ENCODE measurements around the gene RNASEH1. TPM values are rescaled to one million over a fixed set of nuclear protein-coding genes. Genes with fewer than 3 reads are reported as not detected.
A peak's percentile ranks its signal among the peaks of the same experiment; 100 is the strongest.

RNASEH1 gene, protein sequence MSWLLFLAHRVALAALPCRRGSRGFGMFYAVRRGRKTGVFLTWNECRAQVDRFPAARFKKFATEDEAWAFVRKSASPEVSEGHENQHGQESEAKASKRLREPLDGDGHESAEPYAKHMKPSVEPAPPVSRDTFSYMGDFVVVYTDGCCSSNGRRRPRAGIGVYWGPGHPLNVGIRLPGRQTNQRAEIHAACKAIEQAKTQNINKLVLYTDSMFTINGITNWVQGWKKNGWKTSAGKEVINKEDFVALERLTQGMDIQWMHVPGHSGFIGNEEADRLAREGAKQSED
- total RNA-seq (2021; ENCODE audit: unreplicated experiment) (38.2 TPM), Bru-seq, nascent RNA (percentile 94 among the genes with signal in this experiment), BruChase-seq, experiment 1, labeled RNA remaining after a 6-hour chase (percentile 96 among the genes with signal in this experiment), BruChase-seq, experiment 2, labeled RNA remaining after a 2-hour chase (percentile 92 among the genes with signal in this experiment)
- polyA plus RNA-seq (2012): 20.6 and 23.2 TPM in 2 replicates
- long read RNA-seq, transcript RNASEH1-201 (8 exons, 1,887 nt): major isoform, 109 of 137 reads
- long read RNA-seq, partial matches to known transcripts: 0 of 137 reads
- long read RNA-seq, other reads (novel, unspliced or antisense): 26 of 137 reads

DNA sequence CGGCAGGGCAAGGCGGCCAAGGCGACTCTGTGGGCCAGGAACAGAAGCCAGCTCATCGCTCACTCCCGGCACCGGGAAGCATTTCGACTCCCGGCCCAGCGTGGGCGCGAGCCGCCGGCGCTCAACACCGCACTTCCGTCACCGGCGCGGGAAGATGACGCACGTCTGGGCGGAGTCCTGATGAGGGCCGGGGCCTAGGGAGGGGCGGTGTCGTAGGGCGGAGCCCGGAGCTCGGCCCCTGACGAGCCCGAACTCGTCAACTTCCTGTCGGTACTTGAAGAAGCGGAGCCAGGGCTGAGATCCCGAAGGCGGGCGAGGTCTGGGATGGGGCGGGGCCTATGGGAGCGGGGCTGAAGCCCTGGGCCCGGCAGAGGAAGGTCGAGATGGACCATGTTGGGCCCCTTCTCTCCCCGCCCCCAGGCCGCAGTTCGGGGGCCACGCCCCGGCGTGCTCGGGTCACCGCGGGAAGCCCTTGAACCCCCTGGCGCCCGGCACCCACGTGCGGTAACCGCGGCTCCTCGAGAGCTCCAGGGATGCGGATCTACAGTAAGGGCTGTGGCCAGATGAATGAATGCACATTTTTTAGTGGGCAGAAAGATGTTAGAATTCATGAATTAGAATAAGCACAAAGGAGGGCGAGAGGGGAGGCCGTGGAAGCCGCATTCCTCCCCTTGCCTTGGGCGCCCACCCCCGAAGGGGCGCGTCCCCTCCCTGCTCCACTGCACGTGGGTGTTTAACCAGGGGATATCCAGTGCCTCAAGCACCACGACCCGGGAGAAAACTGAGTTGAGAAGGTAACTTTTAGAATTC lies at the start of gene RNASEH1:
RNASEH1 (minus strand) TSS at position 129 of the 810 bp plus-strand sequence; CDS start at position 56, 73 bp downstream.
- RAD21 ChIA-PET (ENCODE audit: low non-redundant PET in 1 of 2, low total read pairs in 2 of 2, uncharacterized antibody in 2 of 2, unreplicated experiment in 2 of 2): no interaction called here
- TSS peak; percentile 79 for BruUV-seq (replicated peaks)
- Histone ChIP-seq H3K27ac (ENCODE audit: low read depth, low read length) (peak within 1 kb of the TSS; percentile 88), H3K4me3 (replicated peaks in 1 of 2; ENCODE audit: low read depth in 1 of 2, low read length in 2 of 2) (peak within 1 kb of the TSS; percentile 84 to 98), H3K9me3 (ENCODE audit: control insufficient read depth in 1 of 2, insufficient read depth in 1 of 2, low read depth in 1 of 2, low read length in 2 of 2) (no peaks in the 10 kb centered on the region), H3K36me3 (ENCODE audit: control insufficient read depth in 1 of 2, insufficient read depth in 2 of 2, low read length in 2 of 2) (peaks cover 14 to 29% of the 10 kb centered on the region in 2 experiments; a peak in 3 of 4 replicates), H4K20me1 (ENCODE audit: insufficient read depth) (no peaks in the 10 kb centered on the region), H3K27me3 (ENCODE audit: insufficient read depth, low read length) (no peaks in the 10 kb centered on the region), H3K9ac (ENCODE audit: low read length) (peak within 1 kb of the TSS; percentile 99), H2AFZ (ENCODE audit: low read depth, low read length, poor library complexity, severe bottlenecking) (no peak within 1 kb of the TSS), H3K79me2 (ENCODE audit: insufficient read depth, low read length) (peaks cover 58% of the 10 kb centered on the region), H3K4me1 (ENCODE audit: control insufficient read depth in 1 of 2, insufficient read depth in 2 of 2, low read length in 2 of 2) (peaks cover 4 to 18% of the 10 kb centered on the region in 2 experiments; a peak in 3 of 4 replicates), H3K4me2 (ENCODE audit: low read length) (peak within 1 kb of the TSS; percentile 94), H3K9me2 (ENCODE audit: insufficient read depth) (no peaks in the 10 kb centered on the region)
- POLR2A ChIA-PET: interaction anchor here (0.7 to 1.0 kb wide), 4 partner anchors 14 to 17 kb away, joined by 3 to 5 read pairs (median 3); partner anchors contain the start of gene RPS7
- ATAC-seq: peak; percentile 98
- intact Hi-C loops (cut with micrococcal nuclease): loop anchor here (1.0 kb wide), 2 partner anchors 17 to 47 kb away; partner anchors contain the start of gene RPS7
- CTCF ChIA-PET: interaction anchor here (1.2 kb wide), 1 partner anchor 21 kb away, joined by 3 read pairs; no protein-coding TSS in a partner anchor
- DNase-seq (ENCODE audit: low read depth, low spot score): peak; percentile 98
- peak; percentile 89 for TF ChIP-seq TCF7L2 (IDR thresholded peaks at IDR 0.05; ENCODE audit: borderline replicate concordance, extremely low read depth, insufficient read depth, insufficient read length)
- TF ChIP-seq, protein P1, sequence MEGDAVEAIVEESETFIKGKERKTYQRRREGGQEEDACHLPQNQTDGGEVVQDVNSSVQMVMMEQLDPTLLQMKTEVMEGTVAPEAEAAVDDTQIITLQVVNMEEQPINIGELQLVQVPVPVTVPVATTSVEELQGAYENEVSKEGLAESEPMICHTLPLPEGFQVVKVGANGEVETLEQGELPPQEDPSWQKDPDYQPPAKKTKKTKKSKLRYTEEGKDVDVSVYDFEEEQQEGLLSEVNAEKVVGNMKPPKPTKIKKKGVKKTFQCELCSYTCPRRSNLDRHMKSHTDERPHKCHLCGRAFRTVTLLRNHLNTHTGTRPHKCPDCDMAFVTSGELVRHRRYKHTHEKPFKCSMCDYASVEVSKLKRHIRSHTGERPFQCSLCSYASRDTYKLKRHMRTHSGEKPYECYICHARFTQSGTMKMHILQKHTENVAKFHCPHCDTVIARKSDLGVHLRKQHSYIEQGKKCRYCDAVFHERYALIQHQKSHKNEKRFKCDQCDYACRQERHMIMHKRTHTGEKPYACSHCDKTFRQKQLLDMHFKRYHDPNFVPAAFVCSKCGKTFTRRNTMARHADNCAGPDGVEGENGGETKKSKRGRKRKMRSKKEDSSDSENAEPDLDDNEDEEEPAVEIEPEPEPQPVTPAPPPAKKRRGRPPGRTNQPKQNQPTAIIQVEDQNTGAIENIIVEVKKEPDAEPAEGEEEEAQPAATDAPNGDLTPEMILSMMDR (IDR thresholded peaks at IDR 0.05 in 2 of 3, conservative IDR thresholded peaks at IDR 0.05 in 1 of 3; ENCODE audit: borderline replicate concordance in 1 of 3, insufficient read depth in 1 of 3, low read depth in 2 of 3, low read length in 2 of 3): no peak
- no peak for TF ChIP-seq CEBPB (IDR thresholded peaks at IDR 0.05; ENCODE audit: low read depth)
- TF ChIP-seq SIN3A (IDR thresholded peaks at IDR 0.05; ENCODE audit: low read depth): peak; percentile 91
- TF ChIP-seq EGR1 (IDR thresholded peaks at IDR 0.05; ENCODE audit: low read depth): peak; percentile 96
- TF ChIP-seq ELF1 (IDR thresholded peaks at IDR 0.05; ENCODE audit: borderline replicate concordance, low read depth): peak; percentile 79
- no peak for TF ChIP-seq EZH2phosphoT487 (IDR thresholded peaks at IDR 0.05; ENCODE audit: borderline replicate concordance)
- no peak for TF ChIP-seq ZNF274 (IDR thresholded peaks at IDR 0.05; ENCODE audit: low read depth, low read length)
- no peak for TF ChIP-seq FOSL1 (IDR thresholded peaks at IDR 0.05; ENCODE audit: low read depth)
- TF ChIP-seq JUND (IDR thresholded peaks at IDR 0.05): no peak
- peak; percentile 27 for TF ChIP-seq YY1 (IDR thresholded peaks at IDR 0.05; ENCODE audit: extremely low read depth, insufficient replicate concordance, low read depth, low read length)
- TF ChIP-seq, protein P2, sequence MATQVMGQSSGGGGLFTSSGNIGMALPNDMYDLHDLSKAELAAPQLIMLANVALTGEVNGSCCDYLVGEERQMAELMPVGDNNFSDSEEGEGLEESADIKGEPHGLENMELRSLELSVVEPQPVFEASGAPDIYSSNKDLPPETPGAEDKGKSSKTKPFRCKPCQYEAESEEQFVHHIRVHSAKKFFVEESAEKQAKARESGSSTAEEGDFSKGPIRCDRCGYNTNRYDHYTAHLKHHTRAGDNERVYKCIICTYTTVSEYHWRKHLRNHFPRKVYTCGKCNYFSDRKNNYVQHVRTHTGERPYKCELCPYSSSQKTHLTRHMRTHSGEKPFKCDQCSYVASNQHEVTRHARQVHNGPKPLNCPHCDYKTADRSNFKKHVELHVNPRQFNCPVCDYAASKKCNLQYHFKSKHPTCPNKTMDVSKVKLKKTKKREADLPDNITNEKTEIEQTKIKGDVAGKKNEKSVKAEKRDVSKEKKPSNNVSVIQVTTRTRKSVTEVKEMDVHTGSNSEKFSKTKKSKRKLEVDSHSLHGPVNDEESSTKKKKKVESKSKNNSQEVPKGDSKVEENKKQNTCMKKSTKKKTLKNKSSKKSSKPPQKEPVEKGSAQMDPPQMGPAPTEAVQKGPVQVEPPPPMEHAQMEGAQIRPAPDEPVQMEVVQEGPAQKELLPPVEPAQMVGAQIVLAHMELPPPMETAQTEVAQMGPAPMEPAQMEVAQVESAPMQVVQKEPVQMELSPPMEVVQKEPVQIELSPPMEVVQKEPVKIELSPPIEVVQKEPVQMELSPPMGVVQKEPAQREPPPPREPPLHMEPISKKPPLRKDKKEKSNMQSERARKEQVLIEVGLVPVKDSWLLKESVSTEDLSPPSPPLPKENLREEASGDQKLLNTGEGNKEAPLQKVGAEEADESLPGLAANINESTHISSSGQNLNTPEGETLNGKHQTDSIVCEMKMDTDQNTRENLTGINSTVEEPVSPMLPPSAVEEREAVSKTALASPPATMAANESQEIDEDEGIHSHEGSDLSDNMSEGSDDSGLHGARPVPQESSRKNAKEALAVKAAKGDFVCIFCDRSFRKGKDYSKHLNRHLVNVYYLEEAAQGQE (IDR thresholded peaks at IDR 0.05; ENCODE audit: low read depth): no peak
- TF ChIP-seq, protein P3, sequence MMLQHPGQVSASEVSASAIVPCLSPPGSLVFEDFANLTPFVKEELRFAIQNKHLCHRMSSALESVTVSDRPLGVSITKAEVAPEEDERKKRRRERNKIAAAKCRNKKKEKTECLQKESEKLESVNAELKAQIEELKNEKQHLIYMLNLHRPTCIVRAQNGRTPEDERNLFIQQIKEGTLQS (IDR thresholded peaks at IDR 0.05): no peak
- peak; percentile 79 for TF ChIP-seq POLR2AphosphoS5 (IDR thresholded peaks at IDR 0.05; ENCODE audit: low read depth, low read length)
- no peak for TF ChIP-seq EZH2 (IDR thresholded peaks at IDR 0.05)
- peak; percentile 78 for TF ChIP-seq SP1 (IDR thresholded peaks at IDR 0.05; ENCODE audit: low read depth)
- TF ChIP-seq CBX3 (IDR thresholded peaks at IDR 0.05; ENCODE audit: low read depth): peak; percentile 41; the same call in 1 of the 2 replicates
- TF ChIP-seq SRF (IDR thresholded peaks at IDR 0.05; ENCODE audit: low read depth): peak; percentile 90
- TF ChIP-seq ZFX (IDR thresholded peaks at IDR 0.05): peak; percentile 88
